Skin of body (tissue), 2 donors: ENCODE measurements around the gene CCDC106. TPM values are rescaled to one million over a fixed set of nuclear protein-coding genes. Genes with fewer than 3 reads are reported as not detected.

ENCODE experiments used
- DNase-seq: peaks from one replicate; lab custom pipeline; 2025; lab: John Stamatoyannopoulos, UW
- total RNA-seq: library from RNA; depleted of rRNA; stranded (reverse); fragments of >200 nt; gene quantifications from one replicate; pipeline ENCODE4 v1.2.3, GENCODE V29; 2014

CCDC106 gene
- total RNA-seq, 1 donor from 2014 or later = 4.2 TPM

DNA sequence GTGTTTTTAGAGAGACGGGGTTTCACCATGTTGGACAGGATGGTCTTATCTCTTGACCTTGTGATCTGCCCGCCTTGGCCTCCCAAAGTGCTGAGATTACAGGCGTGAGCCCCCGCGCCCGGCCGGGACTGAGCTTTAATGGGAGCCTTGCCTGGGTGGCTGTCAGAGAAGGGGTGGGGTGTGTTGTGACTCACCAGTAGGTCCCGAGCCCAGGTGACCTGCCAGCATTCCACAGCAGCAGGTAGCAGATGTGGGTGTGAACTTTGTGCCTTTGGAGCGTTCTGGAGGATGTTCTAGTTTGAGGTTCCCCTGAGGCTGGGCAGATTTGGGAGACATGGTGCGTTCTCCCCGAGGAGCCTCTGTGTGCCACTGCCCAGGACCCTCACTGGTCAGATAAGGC, 19.9 kb downstream of the CCDC106 start:
- no peak for DNase-seq

DNA sequence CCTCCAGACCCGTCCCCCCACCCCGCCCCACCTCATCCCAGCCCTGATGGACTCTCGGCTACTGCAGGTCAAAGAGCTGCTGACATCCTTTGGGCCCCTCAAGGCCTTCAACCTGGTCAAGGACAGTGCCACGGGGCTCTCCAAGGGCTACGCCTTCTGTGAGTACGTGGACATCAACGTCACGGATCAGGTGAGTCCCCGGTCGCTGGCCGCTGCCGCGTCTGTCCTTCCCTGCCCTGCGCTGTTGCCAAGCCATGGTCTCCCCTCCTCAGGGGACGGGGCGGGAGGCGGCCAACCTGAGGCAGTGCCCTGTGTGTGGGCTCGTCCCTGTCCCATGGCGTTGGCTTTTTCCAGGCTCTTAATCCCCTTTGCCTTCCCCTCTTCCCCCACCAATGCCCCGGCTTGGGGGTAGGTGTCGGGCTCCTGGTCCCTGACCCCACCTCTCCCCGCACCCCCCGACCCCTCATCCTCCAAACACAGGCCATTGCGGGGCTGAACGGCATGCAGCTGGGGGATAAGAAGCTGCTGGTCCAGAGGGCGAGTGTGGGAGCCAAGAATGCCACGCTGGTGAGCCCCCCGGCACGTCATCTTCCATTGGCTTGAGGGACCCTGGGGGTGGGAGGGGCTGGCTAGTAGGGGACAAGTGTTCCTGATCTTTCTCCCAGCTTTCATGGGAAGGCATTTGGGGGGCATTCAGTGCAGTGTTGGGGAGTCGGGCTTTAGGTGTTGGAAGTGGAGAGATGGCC, 20.8 kb downstream of the CCDC106 start:
- DNase-seq = no peak

DNA sequence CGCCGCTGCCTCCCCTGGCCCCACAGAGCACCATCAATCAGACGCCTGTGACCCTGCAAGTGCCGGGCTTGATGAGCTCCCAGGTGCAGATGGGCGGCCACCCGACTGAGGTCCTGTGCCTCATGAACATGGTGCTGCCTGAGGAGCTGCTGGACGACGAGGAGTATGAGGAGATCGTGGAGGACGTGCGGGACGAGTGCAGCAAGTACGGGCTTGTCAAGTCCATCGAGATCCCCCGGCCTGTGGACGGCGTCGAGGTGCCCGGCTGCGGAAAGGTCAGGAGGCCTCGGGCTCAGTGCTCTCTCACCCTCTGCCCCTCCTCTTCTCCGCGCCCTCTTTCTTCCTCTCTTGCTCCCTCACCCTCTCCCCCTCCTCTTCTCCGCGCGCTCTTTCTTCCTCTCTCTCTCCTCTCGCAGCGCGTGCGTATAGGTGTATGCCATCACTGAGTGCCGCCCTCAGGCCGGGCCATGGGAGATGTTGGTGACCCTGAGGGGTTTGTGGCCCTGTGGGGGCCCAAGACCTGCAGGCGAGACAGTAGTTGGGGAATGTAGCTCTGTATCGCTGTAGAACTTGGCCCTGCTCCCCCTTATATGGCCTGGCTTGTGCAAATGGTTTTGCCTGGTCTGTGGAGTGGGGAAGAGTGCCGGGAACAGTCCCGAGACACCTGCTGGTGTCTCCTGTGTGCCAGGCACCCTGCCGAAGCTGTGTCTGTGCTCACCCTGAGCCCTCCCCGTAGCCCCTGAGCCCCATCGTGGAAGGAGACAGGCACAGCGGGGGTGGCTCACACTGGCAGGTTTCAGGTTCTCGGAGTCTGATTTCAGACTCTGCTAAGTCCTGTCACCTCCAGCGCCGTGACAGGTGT, 21.6 kb downstream of the CCDC106 start:
- DNase-seq = no peak

DNA sequence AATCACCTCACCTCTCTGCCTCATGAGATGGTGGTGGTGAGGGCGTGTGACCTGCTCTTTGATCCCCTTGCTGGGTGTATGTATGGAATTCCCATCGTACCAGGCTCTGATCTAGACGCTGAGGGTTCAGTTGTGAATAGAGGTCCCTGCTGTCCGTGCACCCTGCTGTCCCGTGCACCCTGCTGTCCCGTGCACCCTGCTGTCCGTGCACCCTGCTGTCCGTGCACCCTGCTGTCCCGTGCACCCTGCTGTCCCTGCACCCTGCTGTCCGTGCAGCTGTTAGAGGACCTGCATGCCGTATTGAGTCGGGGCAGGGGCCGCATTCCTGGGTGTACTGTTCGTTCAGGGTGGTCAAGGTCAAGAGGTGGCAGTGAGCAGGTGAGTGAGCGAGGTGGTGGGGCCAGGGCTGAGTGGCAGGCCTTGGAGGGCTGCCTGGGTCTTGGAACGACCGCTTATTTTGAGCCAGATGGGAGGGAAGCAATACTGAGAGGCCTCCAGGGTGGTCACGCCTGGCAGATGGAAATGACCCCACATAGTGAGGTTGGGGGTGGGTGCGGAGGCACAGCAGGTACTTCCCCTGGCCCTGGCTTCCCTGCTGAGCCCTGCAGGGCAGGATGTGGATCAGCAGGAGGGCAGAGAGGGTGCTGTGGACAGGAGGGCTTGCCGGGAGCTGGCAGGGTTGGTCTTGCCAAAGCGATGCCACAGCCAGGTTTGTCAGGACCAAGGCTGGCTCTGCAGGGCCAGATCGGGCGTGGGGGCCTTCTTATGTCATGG, 22.5 kb downstream of the CCDC106 start:
- DNase-seq = no peak

DNA sequence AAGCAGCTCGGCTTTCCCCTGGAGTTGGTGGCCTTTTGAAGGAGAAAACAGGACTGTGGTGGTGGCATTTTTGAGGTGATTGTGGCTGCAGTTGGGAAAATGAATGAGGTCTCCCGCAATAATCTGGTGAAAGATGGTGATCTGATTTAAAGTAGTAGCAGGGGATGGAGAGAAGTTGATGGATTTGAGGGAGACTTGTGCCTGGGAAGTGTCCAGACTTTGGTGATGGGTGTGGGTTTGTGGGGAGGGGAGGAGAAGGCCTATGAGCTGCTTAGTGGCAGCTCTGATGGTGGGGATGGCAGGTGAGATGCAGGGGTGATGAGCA, 23.0 kb downstream of the CCDC106 start:
- no peak for DNase-seq

DNA sequence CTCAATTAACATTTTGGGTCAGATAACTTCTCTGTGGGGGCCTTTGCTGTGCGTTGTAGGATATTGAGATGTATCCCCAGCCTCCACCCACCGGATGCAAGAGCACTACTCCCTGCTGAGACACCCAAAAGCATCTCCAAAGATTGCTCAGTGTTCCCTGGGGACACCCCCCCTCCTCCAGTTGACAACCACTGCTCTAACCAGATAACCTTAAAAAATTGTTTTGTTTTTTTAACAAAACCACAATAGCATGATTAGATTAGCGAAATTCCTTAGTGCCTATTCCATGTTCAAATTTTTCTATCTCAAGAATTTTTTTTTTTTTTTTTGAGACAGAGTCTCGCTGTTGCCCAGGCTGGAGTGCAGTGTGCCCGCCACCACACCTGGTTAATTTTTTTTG, 24.4 kb downstream of the CCDC106 start:
- DNase-seq = no peak

DNA sequence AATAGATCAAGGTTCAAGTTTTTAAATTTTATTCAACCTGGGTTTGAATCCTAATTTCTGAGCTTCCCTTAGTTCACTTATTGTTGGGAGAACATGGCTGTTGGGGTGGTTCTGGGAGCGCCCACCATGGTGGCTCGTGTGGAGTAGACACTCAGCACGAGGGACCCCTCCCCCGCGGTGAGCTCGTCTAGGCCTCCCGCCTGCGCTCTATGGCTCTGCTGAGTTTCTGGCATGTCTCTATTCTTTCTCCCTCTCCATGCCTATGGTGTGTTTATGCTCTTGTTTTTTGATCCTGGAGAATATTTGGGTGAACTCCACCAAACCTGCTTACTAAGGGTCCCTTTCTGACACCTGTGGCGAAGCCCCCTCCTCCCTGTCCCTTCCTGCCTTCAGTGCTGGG, 25.5 kb downstream of the CCDC106 start:
- no peak for DNase-seq

DNA sequence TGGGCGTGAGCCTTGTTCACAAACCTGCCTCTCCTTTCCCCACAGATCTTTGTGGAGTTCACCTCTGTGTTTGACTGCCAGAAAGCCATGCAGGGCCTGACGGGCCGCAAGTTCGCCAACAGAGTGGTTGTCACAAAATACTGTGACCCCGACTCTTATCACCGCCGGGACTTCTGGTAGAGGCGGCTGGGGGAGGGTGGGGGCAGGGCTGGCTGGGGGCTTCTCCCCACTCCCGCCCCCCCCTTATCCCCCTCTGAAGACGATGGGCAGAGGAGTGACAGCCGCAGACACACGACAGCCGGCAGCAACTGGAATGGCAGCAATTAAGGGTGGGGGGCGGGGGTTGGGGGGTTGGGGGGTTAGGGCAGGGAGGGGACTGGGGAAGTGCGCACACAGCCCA, 25.9 kb downstream of the CCDC106 start:
- no peak for DNase-seq

DNA sequence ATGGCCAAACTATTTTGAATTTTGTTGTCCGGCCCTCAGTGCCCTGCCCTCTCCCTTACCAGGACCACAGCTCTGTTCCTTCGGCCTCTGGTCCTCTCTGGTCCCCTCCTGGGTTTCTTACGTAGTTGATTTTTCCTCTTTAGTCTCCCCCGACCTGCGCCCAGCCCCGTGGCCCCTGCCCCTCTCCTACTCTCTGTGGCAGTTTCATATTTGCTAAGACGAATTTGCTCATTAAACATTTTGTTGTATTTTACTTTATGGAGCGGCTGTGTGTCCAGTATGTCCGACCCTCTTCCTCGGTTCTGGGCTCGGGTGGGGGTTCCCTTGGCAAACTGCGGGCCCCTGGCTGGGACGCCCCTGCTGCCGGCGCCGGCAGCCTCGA, 26.4 kb downstream of the CCDC106 start:
- DNase-seq = no peak

DNA sequence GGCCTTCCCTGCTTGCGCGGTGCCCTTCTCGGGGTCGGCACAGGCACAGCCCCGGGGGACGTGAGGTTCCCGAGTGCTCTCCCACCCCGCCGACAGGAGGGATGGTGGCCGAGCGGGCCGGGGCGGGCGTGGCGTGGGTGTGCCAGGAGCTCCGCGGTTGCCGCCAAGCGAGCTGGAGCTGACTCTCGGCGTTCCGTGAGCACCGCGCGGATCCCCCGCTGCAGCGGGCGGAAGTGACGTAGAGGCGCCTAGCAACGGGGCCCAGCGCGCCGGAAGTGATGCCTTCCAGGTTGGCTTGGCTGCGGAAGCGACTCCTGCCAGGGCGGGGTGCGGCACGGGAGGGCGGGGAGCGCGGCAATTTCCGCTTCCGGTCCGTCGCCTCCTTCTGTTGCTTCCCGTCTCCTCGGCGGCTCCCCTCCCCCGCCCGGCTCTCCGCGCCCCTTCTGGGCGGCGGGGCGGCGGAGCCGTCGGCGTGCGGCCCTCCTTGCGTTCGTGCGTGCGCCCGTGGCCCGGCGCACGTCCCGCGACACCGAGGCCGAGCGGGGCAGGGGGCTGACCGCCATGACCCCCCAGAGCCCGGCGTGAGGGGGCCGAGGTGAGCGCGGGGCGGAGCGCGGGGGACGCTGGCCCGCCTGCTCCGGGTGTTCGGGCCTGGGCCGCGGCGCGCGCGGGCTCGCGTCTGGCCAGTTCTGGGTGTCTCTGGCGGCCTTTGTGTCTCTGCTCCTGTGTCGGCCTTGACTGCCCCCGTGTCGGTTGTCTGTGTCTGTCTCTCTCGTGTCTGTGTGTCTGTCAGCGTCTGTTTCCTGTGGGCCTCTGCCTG, 27.0 kb downstream of the CCDC106 start, which contains the start of gene EPN1:
Gene EPN1 (plus strand): TSS at position 386 of the 820 bp plus-strand sequence. CDS start 3,402 bp downstream, outside the sequence.
- peak; percentile 95 for DNase-seq

DNA sequence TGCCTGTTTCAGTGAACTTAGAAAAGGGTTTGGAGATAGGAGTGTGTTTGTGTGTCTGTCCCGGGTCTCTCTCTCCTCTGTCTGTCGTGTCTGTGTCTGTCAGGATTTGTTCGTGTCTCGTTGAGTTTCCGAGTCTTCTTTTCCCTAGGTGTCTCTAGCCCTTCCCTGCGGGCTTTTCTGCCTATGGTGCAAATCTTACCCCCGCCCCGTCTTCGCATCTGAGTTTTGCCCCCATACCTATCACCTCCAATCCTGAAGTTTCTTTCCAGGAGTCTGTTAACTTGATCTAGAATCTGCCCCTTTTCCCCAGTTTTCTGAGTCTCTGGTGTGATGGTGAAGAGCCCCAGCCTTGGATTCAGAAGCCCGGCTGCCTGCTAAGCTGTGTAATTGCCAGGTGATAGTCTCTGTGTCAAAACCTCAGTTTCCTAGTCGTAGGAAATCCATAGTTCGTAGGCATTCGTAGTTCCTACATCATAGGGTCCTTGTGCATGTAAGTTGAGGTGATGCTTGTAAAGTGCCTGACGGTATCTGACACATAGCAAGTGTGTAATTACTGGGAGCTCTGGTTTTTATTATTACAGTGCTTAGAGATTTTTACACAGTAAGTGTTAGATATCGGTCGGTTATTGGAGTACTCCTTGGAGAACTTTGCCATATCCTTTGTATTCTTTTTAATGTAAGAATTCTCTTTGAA, 27.8 kb downstream of the CCDC106 start:
- no peak for DNase-seq

DNA sequence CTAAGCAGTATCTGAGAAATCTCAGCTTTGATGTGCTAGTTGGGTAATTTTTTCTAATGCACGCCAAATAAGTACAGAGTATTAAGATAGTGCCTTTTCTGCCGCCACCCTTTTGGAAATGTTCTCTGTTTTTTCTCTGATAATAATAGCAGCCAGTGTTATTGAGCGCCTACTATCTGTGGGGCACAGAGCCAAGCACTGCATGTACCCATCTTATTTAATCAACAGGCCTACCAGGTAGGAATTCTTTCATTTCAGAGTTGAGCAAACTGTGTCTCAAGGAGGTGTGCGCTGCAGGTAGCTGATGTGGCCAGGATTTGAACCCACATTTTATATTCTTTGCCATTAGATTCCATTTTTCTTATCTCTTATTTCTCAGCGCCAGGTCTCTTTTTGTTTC, 28.4 kb downstream of the CCDC106 start:
- DNase-seq = no peak

DNA sequence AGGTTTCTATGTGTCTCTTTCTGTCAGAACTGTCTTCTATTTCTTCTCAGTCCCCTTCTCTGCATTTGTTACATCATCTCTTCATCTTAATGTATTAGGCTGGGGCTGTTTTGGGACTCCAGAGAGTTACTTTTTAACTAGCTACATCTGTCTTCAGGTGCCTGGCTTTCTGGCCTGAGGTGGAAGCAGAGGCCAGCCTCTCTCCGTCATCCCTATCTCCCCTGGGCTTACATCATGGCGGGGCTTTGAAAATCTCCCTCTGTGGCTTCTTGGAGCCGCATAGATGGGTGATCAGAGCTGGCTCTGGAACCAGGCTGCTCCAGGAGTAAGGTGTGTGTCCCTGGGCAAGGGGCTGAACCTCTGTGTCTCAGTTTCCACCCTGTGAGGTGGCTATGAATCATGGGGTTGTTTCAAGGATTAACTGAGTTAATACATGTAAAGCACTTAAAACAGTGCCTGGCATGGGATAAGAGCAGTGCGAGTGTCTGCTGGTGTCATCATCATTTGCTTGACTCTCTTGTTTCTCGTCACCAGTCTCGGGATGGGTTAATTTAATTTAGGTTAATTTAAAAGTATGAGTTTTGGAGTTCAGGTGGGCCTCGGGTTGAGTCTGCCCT, 29.0 kb downstream of the CCDC106 start:
- DNase-seq = no peak

DNA sequence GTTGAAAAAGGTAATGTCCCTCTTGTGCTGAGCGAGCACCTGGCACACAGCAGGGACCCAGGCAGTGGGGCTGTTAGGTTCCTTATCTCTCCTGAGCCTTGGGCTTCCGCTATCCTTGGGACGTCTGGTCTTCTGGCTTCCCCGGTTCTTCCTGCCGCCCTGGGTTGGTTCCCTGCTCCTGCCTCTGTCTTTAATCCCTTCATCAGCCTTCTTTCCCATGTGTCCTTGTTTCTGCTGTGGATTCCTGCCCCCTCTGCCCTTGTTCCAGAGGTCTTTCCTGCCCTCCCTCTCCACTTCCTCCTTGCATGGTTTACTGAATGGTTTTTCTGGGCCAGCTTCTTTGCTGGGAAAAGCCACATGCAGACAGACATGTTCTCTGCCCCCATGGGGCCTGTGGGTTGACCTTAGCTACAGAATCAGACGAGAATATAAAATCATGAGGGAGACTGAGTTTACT, 29.6 kb downstream of the CCDC106 start:
- no peak for DNase-seq

DNA sequence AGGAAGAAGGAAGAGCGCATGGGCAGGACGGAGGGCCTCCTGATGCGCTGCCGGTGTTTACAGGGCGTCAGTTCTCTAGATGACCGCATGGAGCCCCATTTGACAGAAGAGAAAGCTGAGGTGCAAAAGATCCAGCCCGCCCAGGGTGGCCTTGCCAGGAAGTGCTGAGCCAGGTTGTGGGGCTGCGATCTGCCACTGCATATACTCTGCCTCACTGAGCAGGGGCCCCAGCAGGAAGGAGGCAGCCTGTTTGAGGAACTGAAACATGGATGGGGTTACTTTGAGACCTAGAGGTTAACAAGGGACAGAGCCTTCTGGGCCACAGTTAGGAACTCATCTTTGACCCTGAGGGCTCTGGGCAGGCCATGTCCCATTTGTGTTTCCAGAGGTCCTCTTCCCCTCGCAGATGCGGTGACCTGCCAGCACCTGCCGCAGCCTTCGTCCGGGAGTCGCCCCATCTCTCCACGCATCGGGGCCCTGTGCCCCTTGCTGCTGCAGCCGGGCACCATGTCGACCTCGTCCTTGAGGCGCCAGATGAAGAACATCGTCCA, 30.2 kb downstream of the CCDC106 start:
- DNase-seq = peak; percentile 16

DNA sequence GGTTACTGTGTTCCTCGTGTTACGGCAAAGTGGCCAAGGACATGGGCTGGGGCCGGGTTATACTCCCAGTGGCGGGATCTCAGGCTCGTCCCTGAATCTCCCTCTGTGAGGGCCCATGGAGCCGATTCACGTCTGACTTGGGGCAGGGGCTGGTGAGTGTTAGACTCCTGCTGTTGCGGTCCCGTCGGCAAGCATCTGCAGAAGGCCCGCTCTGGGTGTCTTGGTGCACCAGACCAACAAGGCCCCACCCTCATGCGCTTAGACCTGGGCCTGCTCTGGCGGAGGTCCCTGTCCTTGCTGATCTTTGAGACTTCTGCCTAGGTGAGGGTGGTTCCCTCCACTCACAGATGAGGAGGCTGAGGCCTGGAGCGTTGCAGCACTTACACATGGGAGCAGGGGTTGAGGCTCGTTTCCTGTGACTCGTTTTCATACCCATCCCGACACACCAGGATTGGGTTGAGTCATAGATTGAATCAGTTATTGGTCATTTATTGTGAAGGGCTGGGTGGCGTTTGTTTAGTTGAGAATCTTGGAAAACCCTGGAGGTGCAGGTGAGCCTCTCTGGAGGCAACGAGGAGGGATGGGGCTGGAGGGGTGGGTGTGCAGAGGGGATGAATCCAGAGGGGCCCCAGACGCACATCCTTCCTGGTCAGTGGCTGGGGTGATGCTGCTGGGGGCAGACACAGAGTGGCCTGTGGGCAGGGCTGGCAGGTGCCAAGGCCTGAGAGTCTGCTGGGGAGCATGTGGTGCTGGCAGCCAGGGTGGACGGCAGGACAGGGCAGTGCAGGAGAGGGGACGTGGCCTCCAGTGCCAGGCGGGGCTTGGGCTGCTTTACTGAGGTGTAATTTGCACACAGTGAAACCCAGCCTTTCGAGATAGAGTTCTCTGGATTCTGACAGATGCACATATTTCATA, 31.6 kb downstream of the CCDC106 start:
- DNase-seq = no peak

DNA sequence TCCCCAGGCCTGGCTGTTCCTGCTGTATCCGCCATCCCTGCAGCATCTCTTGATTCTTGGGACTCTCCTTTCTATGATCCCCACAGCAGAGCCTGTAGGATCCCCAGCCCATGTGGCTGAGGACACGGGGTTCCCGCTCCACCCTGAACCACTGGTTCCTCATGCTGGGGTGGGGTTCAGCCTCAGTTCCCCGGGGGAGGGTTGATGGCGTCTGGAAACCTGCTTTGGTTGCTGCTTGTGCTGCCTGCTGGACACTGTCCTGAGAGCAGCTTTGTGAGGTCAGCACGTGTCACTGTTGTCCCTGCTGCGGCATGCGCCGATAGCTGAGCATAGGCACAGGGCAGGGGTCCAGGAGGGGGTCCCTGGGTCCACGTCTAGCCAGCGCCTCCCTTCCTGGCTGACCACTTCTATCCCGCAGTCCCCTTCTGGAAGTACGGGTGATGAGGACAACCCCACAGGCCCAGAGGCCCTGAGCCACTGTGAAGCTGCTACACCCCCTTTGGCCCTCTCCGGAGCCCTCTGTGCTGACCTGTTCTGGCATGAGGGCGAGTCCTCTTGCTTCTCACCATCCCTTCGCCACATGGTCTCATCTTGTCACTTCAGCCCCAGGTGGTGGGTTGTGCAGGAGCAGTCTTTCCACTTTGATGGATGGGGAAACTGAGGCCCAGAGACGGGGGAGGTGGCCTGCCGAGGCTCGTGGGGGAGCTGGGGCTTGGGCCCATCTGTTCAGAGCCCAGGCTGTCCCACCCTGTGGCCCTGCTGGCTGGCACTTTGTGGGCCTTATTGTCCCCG, 32.5 kb downstream of the CCDC106 start:
- DNase-seq = no peak
